Measurements from ENCODE around the gene TMEM174.

GRCh38 chr5:73197637-73198257 is 24.8 kb downstream of the TMEM174 start:
- TF ChIP-seq CTCF (conservative IDR thresholded peaks at IDR 0.05; ENCODE audit: low read length) = no peak
- TF ChIP-seq EZH2phosphoT487 (IDR thresholded peaks at IDR 0.05; ENCODE audit: borderline replicate concordance, low read depth, low read length) = no peak

All from OCI-LY7 (cell line).